ENCODE results near the gene RASGRP1.
A peak's percentile ranks its signal among the peaks of the same experiment; 100 is the strongest.

The RASGRP1 gene

GRCh38 chr15:38565287-38565670 is 665 bp upstream of the RASGRP1 start:
- DNase-seq = no peak

GRCh38 chr15:38563723-38564519 is 693 bp downstream of the RASGRP1 start:
- peak; percentile 91 for DNase-seq

- DNase-seq = peak; percentile 28
These were observed 2.3 kb downstream of the RASGRP1 start for GRCh38 chr15:38562278-38562677.

GRCh38 chr15:38560456-38560926 is 4.1 kb downstream of the RASGRP1 start:
- peak; percentile 46 for DNase-seq

- no peak for DNase-seq
These were observed 4.8 kb downstream of the RASGRP1 start for GRCh38 chr15:38559636-38560307.

- no peak for DNase-seq
These were observed 5.5 kb downstream of the RASGRP1 start for GRCh38 chr15:38559131-38559530.

- no peak for DNase-seq
These were observed 6.1 kb downstream of the RASGRP1 start for GRCh38 chr15:38558372-38559059.

GRCh38 chr15:38557921-38558320 is 6.7 kb downstream of the RASGRP1 start:
- DNase-seq = peak; percentile 40

GRCh38 chr15:38555686-38556334 is 8.8 kb downstream of the RASGRP1 start:
- DNase-seq = peak; percentile 37

- peak; percentile 56 for DNase-seq
These were observed 10.3 kb downstream of the RASGRP1 start for GRCh38 chr15:38554354-38554753.

- no peak for DNase-seq
These were observed 11.5 kb downstream of the RASGRP1 start for GRCh38 chr15:38553071-38553470.

- DNase-seq = no peak
These were observed 12.6 kb downstream of the RASGRP1 start for GRCh38 chr15:38551720-38552648.

- no peak for DNase-seq
These were observed 15.4 kb downstream of the RASGRP1 start for GRCh38 chr15:38549222-38549621.

- DNase-seq = peak; percentile 46
These were observed 17.2 kb downstream of the RASGRP1 start for GRCh38 chr15:38547255-38547997.

- no peak for DNase-seq
These were observed 19.4 kb downstream of the RASGRP1 start for GRCh38 chr15:38545179-38545578.

- DNase-seq = no peak
These were observed 23.6 kb downstream of the RASGRP1 start for GRCh38 chr15:38541026-38541425.

GRCh38 chr15:38540510-38540909 is 24.1 kb downstream of the RASGRP1 start:
- DNase-seq = no peak

GRCh38 chr15:38539008-38539343 is 25.6 kb downstream of the RASGRP1 start:
- no peak for DNase-seq

- peak; percentile 25 for DNase-seq
These were observed 26.1 kb downstream of the RASGRP1 start for GRCh38 chr15:38538328-38539007.

GRCh38 chr15:38536201-38536676 is 28.4 kb downstream of the RASGRP1 start:
- no peak for DNase-seq

All from stimulated activated CD4-positive, alpha-beta T cell treated with anti-CD3 and anti-CD28 coated beads, Interleukin-15, amount 100 ng/mL, for 24 hours (primary cell).